NCI-H1092 treated with DMSO at 0.1 percent for 48 hours (cell line): ENCODE data around the gene TRPM2.
"Not testable (repeated sequence)": the region's sequence is repeated elsewhere in the genome, so short reads cannot be mapped to it uniquely, and the experiment has no call there.

Experiments
- DNase-seq: peaks from one replicate; lab custom pipeline; 2025; lab: John Stamatoyannopoulos, UW

The TRPM2 gene

GRCh38 chr21:44397431-44398031 is 44.1 kb downstream of the TRPM2 start:
- no peak for DNase-seq

GRCh38 chr21:44398499-44398898 is 45.1 kb downstream of the TRPM2 start:
- no peak for DNase-seq

GRCh38 chr21:44399151-44399954 is 45.9 kb downstream of the TRPM2 start:
- DNase-seq = no peak

- no peak for DNase-seq
These were observed 46.8 kb downstream of the TRPM2 start for GRCh38 chr21:44399955-44400790.

- no peak for DNase-seq
These were observed 47.5 kb downstream of the TRPM2 start for GRCh38 chr21:44400791-44401385.

- no peak for DNase-seq
These were observed 48.2 kb downstream of the TRPM2 start for GRCh38 chr21:44401386-44402160.

GRCh38 chr21:44402323-44403105 is 49.1 kb downstream of the TRPM2 start:
- no peak for DNase-seq

- DNase-seq = no peak
These were observed 49.9 kb downstream of the TRPM2 start for GRCh38 chr21:44403106-44404020.

- not testable (repeated sequence) for DNase-seq
These were observed 51.1 kb downstream of the TRPM2 start for GRCh38 chr21:44404482-44404881.

GRCh38 chr21:44405091-44405947 is 51.9 kb downstream of the TRPM2 start:
- DNase-seq = no peak

- DNase-seq = no peak
These were observed 52.8 kb downstream of the TRPM2 start for GRCh38 chr21:44405948-44406872.

- DNase-seq = no peak
These were observed 53.5 kb downstream of the TRPM2 start for GRCh38 chr21:44406953-44407352.

GRCh38 chr21:44407493-44407892 is 54.1 kb downstream of the TRPM2 start:
- DNase-seq = no peak

- no peak for DNase-seq
These were observed 54.8 kb downstream of the TRPM2 start for GRCh38 chr21:44408226-44408625.

GRCh38 chr21:44413566-44414290 is 60.3 kb downstream of the TRPM2 start:
- no peak for DNase-seq

- no peak for DNase-seq
These were observed 61.1 kb downstream of the TRPM2 start for GRCh38 chr21:44414291-44415072.
